PC-9 (cell line): Measurements from ENCODE around the gene KIFC3. TPM values are rescaled to one million over a fixed set of nuclear protein-coding genes. Genes with fewer than 3 reads are reported as not detected.

ENCODE experiments used
- BruUV-seq: library from RNA; stranded (reverse); fragments of 400-500 nt; replicated peaks from 2 replicates; lab custom pipeline; 2021; lab: Mats Ljungman, UMichigan
- CTCF ChIA-PET: fragments of 300-600 bp; sonication (Branson Sonifier 250); formaldehyde crosslinking; loops from one replicate; lab custom pipeline; 2022; ENCODE audit warnings: antibody characterized with exemption; lab: Charles Lee
- POLR2A ChIA-PET: fragments of 300-600 bp; sonication (Branson Sonifier 250); formaldehyde crosslinking; loops from one replicate; lab custom pipeline; 2022; ENCODE audit warnings: antibody characterized with exemption; ENCODE audit not compliant: unreplicated experiment; lab: Charles Lee
- DNase-seq, 2 experiments: peaks; one replicate each; pipeline versions ENCODE4 v3.0.0 to v3.0.0-alpha.2; 2015 to 2022; ENCODE audit warnings: mixed read lengths in 1 of 2
- H2AFZ ChIP-seq: fragments of 200-600 bp; sonication (generic); 2 replicates; pipeline ENCODE4 v1.8.1; 2017; ENCODE audit warnings: antibody characterized with exemption
- H3F3A ChIP-seq: fragments of 200-600 bp; sonication (generic); 2 replicates; pipeline ENCODE4 v1.8.1; 2017; ENCODE audit warnings: antibody characterized with exemption, mild to moderate bottlenecking, low read depth; ENCODE audit not compliant: insufficient read depth
- H3K27ac ChIP-seq: fragments of 200-600 bp; sonication (generic); 2 replicates; pipeline ENCODE4 v1.6.1; 2016; ENCODE audit warnings: mixed run types
- H3K27me3 ChIP-seq: fragments of 200-600 bp; sonication (generic); 2 replicates; pipeline ENCODE4 v1.6.1; 2016; ENCODE audit warnings: low read depth, mixed run types; ENCODE audit not compliant: insufficient read depth
- H3K36me3 ChIP-seq: fragments of 200-600 bp; sonication (generic); 2 replicates; pipeline ENCODE4 v1.6.1; 2016; ENCODE audit warnings: low read depth, mixed run types
- H3K4me1 ChIP-seq: fragments of 200-600 bp; sonication (generic); replicated peaks from 2 replicates; pipeline ENCODE4 v1.6.1; 2016; ENCODE audit warnings: mixed run types; ENCODE audit not compliant: insufficient read depth
- H3K4me2 ChIP-seq: fragments of 200-600 bp; sonication (generic); 2 replicates; pipeline ENCODE4 v1.6.1; 2017; ENCODE audit warnings: mixed run types
- H3K4me3 ChIP-seq: fragments of 200-600 bp; sonication (generic); 2 replicates; pipeline ENCODE4 v1.6.1; 2016; ENCODE audit warnings: mixed run types
- H3K79me2 ChIP-seq: fragments of 200-600 bp; sonication (generic); 2 replicates; pipeline ENCODE4 v1.6.1; 2017; ENCODE audit warnings: low read depth, mixed run types
- H3K9me2 ChIP-seq: fragments of 200-600 bp; sonication (generic); 2 replicates; pipeline ENCODE4 v1.8.1; 2017; ENCODE audit warnings: mild to moderate bottlenecking; ENCODE audit not compliant: insufficient read depth
- H3K9me3 ChIP-seq: fragments of 200-600 bp; sonication (generic); 2 replicates; pipeline ENCODE4 v1.8.1; 2016; ENCODE audit warnings: low read depth; ENCODE audit not compliant: insufficient read depth
- H4K20me1 ChIP-seq: fragments of 200-600 bp; sonication (generic); 2 replicates; pipeline ENCODE4 v1.8.1; 2017; ENCODE audit not compliant: insufficient read depth
- CTCF ChIP-seq: fragments of 200-600 bp; sonication (generic); conservative IDR thresholded peaks from 2 replicates; pipeline ENCODE4 v1.6.1; 2017; ENCODE audit warnings: mixed run types, antibody characterized with exemption, mild to moderate bottlenecking, moderate library complexity
- EZH2 ChIP-seq: fragments of 200-600 bp; sonication (generic); IDR thresholded peaks from 2 replicates; pipeline ENCODE4 v1.8.0; 2017; ENCODE audit warnings: antibody characterized with exemption, low read depth
- intact Hi-C: fragments of 100-400 bp; cut with micrococcal nuclease; formaldehyde crosslinking; loops from one replicate; pipeline ENCODE4 v1.10.0; 2022; ENCODE audit not compliant: unreplicated experiment
- total RNA-seq: library from RNA; stranded (reverse); gene quantifications from 2 replicates; pipeline ENCODE4 v1.2.3, GENCODE V29; 2021

Gene KIFC3
- total RNA-seq, 1 experiment from 2014 or later = 52.5 TPM

GRCh38 chr16:57751539-57752202 is 50.6 kb downstream of the KIFC3 start:
- no peaks in the 10 kb centered on the region for H3K36me3 ChIP-seq

GRCh38 chr16:57750796-57751538 is 51.3 kb downstream of the KIFC3 start:
- Histone ChIP-seq H3K27ac (no peak overlapping the region), H3K9me3 (no peaks in the 10 kb centered on the region), H3K4me2 (no peak overlapping the region), H3K79me2 (no peaks in the 10 kb centered on the region), H3F3A (no peaks in the 10 kb centered on the region; the same call in 1 of the 2 replicates), H3K9me2 (no peaks in the 10 kb centered on the region), H4K20me1 (no peaks in the 10 kb centered on the region; the same call in 1 of the 2 replicates), H3K36me3 (no peaks in the 10 kb centered on the region), H3K27me3 (no peaks in the 10 kb centered on the region), H3K4me3 (no peak overlapping the region), H2AFZ (no peak overlapping the region), H3K4me1 (no peaks in the 10 kb centered on the region)
- ChIA-PET CTCF (no interaction called here), POLR2A (no interaction called here)
- intact Hi-C loops = no loop called here
- no peak for TF ChIP-seq CTCF
- TF ChIP-seq EZH2 = no peak
- DNase-seq = no peak
- no TSS peak for BruUV-seq

More at GRCh38 chr16:57751539-57752202, 50.6 kb downstream of the KIFC3 start:
- Histone ChIP-seq H3K9me3 (no peaks in the 10 kb centered on the region), H3F3A (no peaks in the 10 kb centered on the region; the same call in 1 of the 2 replicates), H2AFZ (no peak overlapping the region), H3K27ac (no peak overlapping the region), H4K20me1 (peaks cover under 1% of the 10 kb centered on the region; the same call in 1 of the 2 replicates), H3K4me2 (no peak overlapping the region), H3K4me3 (no peak overlapping the region), H3K79me2 (no peaks in the 10 kb centered on the region), H3K9me2 (no peaks in the 10 kb centered on the region), H3K27me3 (no peaks in the 10 kb centered on the region), H3K4me1 (no peaks in the 10 kb centered on the region)
- CTCF ChIA-PET = no interaction called here
- intact Hi-C loops = no loop called here
- no TSS peak for BruUV-seq
- DNase-seq = no peak
- POLR2A ChIA-PET = no interaction called here
- TF ChIP-seq EZH2 (no peak), CTCF (no peak)

DNA sequence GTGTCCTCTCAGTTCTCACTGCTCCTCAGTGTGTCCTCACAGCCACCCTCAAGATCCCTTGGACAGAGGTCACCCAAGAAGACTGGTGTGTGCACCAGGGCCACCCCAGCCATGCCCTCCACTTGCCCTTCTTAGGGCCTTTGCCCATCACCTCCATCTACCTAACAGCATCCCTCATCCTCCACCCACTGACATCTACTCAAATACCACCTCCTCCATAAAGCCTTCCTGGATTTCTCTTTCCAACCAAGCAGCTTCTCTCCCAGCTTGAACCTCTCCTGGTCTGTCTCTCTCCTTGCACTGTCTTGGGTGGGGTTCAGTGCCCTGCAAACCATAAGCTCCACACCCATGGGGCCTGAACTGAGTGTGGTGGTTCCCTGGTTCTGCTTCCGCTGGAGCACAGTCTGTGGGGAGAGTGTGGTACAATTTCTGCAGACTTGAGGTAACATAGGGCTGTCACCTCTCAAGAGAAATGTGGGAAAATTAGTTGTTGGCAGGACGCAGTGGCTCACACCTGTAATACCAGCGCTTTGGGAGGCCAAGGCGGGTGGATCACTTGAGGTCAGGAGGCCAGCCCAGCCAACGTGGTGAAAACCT is 52.3 kb downstream of the KIFC3 start:
- BruUV-seq = no TSS peak
- Histone ChIP-seq H3K9me2 (no peaks in the 10 kb centered on the region), H2AFZ (no peak overlapping the region), H3K4me2 (no peak overlapping the region), H4K20me1 (no peaks in the 10 kb centered on the region; the same call in 1 of the 2 replicates), H3K4me1 (no peaks in the 10 kb centered on the region), H3K36me3 (no peaks in the 10 kb centered on the region), H3K27me3 (no peaks in the 10 kb centered on the region), H3K9me3 (no peaks in the 10 kb centered on the region), H3K4me3 (no peak overlapping the region), H3F3A (no peaks in the 10 kb centered on the region; the same call in 1 of the 2 replicates), H3K27ac (no peak overlapping the region), H3K79me2 (no peaks in the 10 kb centered on the region)
- intact Hi-C loops = no loop called here
- ChIA-PET CTCF (no interaction called here), POLR2A (no interaction called here)
- no peak for DNase-seq
- TF ChIP-seq CTCF (no peak), EZH2 (no peak)
